ENCODE results near the gene ASB4. TPM values are rescaled to one million over a fixed set of nuclear protein-coding genes. Genes with fewer than 3 reads are reported as not detected.

ASB4 gene
- polyA plus RNA-seq, 10 donors, result 17.9 to 36.9 (median 29.0) TPM

Other genes with a start within 250 kb of the ASB4 start
- gene PON1, start 161.4 kb upstream of the ASB4 start, polyA plus RNA-seq (ENCODE audit: insufficient read length in 10 of 10), result 1 to 10 TPM in 1 of 10 donors, under 1 TPM in 9; 0.17 to 1.5 (median 0.67) TPM
- 10 to 100 TPM in 1 of 10 donors, 1 to 10 TPM in 9; 3.1 to 14.5 (median 5.2) TPM for gene PON3, start 89.6 kb upstream of the ASB4 start, polyA plus RNA-seq (ENCODE audit: insufficient read length in 10 of 10)
- gene PON2, start 50.9 kb upstream of the ASB4 start, polyA plus RNA-seq (ENCODE audit: insufficient read length in 10 of 10), result 100 to 1,000 TPM in 4 of 10 donors, 10 to 100 TPM in 6; 59.1 to 197 (median 91.9) TPM
- 10 to 100 TPM in 9 of 10 donors, 1 to 10 TPM in 1; 9.0 to 25.3 (median 15.7) TPM for gene PDK4, start 110.6 kb downstream of the ASB4 start, polyA plus RNA-seq (ENCODE audit: insufficient read length in 10 of 10)